ENCODE measurements around the gene GDNF.

DNA sequence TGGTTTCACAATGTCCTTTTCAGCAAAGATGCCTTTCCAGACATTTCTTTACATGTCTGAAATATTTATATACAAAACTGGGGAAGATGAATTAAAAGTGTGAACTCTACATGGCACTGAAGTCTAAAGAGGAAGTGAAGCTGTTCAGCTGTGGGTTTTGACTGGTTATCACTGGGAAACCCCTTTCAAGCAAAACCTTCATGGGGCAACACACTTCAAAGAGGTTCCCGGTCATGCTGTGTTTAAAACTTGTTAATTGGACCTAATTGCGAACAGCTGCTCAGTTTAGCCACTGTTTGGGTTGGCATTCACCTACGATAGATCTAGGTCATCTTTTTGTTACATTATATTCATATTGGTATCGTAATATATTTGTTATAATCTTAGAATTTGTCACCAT is 20.0 kb upstream of the GDNF start:
- TF ChIP-seq, protein P1, sequence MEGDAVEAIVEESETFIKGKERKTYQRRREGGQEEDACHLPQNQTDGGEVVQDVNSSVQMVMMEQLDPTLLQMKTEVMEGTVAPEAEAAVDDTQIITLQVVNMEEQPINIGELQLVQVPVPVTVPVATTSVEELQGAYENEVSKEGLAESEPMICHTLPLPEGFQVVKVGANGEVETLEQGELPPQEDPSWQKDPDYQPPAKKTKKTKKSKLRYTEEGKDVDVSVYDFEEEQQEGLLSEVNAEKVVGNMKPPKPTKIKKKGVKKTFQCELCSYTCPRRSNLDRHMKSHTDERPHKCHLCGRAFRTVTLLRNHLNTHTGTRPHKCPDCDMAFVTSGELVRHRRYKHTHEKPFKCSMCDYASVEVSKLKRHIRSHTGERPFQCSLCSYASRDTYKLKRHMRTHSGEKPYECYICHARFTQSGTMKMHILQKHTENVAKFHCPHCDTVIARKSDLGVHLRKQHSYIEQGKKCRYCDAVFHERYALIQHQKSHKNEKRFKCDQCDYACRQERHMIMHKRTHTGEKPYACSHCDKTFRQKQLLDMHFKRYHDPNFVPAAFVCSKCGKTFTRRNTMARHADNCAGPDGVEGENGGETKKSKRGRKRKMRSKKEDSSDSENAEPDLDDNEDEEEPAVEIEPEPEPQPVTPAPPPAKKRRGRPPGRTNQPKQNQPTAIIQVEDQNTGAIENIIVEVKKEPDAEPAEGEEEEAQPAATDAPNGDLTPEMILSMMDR (conservative IDR thresholded peaks at IDR 0.05 in 1 of 2, IDR thresholded peaks at IDR 0.05 in 1 of 2; ENCODE audit: low read depth in 1 of 2, low read length in 2 of 2), result no peak
- TF ChIP-seq EZH2 (IDR thresholded peaks at IDR 0.05; ENCODE audit: low read length, missing control alignments), result no peak

Measured in fibroblast of lung (primary cell).